GM18505 (cell line): ENCODE results near the gene ACSL5.

Experiments used
- ATAC-seq: cut with Tn5 transposase; IDR thresholded peaks from one replicate; pipeline ENCODE4 v1.9.1; 2021; ENCODE audit not compliant: unreplicated experiment
- POLR2A ChIP-seq: IDR thresholded peaks from 4 replicates; pipeline ENCODE4 v1.6.1; 2011; ENCODE audit warnings: borderline replicate concordance; ENCODE audit not compliant: insufficient read depth, insufficient read length; ENCODE audit errors: extremely low read depth

Gene ACSL5

DNA sequence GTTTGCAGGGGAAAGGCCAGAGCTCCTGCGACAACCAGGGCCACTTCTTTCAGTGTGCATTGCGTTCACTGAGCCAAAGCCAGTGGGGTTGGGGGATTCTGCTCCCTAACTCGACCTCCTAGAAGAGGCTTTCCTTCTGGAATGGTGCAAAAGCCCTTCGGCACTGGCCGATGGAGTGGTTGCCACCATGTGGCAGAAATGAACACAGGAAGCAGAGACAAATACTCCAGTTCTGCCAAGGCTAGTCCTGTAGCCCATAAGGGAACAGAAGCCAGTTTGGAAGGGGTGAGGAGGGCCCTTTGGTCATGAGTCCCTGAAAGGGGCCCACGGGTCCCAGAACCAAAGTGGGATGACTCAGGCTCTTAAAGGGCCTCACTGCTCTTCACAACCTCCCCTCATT is 29.7 kb upstream of the ACSL5 start:
- ATAC-seq: no peak
- TF ChIP-seq POLR2A: no peak

DNA sequence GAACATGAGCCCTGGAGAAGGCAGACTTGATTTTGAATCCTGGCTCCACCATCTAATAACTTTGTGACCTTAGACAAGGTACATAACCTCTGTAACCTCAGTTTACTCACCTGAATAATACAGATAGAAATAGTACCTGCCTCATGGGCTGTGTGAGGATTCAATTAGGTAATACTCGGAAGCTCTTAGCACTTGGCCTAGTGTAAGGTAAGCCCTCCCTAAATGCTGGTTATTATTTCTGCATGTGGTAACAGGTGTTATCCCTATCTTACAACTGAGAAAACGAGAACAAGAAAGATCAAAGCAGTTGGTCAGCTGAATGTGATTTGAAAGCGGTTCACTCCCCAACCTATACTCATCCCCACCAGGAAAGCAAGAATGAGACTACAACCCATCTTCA is 28.7 kb upstream of the ACSL5 start:
- no peak for TF ChIP-seq POLR2A
- ATAC-seq: no peak

DNA sequence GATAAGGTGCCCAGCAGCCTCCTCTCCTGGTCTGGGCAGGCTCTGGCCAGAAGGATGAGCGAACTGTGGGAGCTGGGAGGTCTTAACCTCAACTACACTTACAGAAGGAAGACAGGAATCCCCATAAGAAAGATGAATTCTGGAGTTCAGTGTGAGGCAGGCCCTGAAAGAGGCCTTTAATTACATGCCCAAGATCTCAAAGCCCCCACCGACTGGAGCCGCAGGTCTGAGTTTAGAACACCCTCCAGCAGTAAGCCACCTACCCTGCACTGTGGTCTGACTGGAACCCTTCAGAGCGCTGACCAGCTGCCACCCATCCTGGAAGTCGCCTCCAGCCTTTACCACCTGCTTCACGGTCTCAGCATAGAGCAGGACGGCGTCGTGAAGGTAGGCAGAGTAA is 28.2 kb upstream of the ACSL5 start:
- no peak for ATAC-seq
- TF ChIP-seq POLR2A: no peak

DNA sequence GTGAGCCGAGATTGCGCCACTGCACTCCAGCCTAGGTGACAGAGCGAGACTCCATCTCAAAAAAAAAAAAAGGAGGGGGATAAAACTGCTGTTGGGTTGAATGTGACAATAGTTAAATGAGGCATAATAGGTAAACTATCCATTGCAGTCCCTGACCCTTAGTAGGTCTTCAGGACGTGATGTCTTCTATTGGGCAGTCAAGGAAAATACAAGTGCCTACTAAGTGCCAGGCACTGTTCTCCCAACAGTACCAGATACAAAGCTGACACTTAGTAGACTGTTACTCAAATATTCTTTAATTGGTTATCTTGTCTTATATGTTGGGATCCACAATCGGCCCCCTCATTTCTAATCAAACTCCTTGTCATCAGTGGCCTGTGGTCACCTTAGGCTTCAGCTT is 27.1 kb upstream of the ACSL5 start:
- TF ChIP-seq POLR2A: no peak
- ATAC-seq: no peak

DNA sequence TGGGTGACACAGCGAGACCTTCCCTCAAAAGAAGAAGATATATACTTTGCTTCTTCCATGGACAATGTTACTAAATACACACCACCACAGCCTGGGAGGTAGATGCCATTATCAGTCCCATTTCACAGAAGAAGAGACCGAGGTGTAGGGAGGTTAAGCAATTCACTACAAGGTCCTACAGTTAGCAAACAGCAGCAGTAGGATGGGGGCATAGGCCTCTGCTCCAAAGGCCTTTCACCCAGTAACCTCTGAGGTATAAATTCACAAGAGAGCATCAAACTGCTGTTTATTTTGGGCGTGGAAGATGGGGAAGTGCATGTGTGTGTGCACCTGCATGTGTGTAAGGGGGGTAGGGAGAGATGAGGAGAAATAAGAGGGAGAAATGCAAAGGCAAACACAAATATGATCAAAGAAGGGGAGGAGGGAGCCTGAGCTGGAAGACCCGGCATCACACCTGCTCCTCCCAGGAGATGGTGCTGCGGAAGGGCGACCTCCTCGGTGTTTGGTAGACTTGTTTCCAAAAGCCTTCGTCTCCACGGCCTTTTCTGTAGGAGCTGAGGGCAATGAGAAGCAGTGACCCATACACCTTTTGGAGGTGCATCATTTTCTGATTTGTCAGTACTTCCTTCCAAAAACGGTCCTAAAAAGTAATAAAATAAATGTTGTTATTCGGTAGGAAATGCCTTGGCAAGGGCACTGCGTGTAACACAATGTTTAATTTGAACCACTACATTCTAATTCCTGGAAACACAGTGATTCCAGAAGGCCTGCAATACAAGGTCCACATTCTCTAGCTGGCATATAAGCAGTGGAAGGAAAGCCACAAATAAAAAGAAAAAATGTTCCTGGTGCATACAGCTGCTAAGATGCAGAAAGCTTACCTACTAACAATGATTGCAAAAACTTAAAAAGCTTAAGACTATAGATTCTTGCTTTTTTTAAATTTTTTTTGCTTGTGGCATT is 25.9 kb upstream of the ACSL5 start:
- ATAC-seq: no peak
- TF ChIP-seq POLR2A: no peak

DNA sequence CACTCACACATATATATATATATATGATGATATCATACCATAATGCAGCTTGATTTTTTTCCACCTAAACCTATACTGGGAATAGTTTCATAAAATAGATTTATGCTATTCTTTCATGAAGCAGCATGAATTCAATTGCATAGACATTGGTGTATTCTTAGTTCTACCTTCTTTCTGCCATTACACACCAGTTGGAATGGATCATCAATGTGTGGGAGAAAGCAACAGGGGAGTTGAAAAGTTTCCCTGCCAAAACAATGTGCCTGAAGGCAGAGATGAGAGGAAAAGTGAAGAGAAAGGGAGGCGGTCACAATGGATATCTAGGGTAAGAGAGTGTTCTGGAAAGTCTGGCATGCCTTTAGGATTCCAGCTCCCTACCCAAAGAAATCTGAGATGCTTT is 25.2 kb upstream of the ACSL5 start:
- no peak for TF ChIP-seq POLR2A
- ATAC-seq: no peak

DNA sequence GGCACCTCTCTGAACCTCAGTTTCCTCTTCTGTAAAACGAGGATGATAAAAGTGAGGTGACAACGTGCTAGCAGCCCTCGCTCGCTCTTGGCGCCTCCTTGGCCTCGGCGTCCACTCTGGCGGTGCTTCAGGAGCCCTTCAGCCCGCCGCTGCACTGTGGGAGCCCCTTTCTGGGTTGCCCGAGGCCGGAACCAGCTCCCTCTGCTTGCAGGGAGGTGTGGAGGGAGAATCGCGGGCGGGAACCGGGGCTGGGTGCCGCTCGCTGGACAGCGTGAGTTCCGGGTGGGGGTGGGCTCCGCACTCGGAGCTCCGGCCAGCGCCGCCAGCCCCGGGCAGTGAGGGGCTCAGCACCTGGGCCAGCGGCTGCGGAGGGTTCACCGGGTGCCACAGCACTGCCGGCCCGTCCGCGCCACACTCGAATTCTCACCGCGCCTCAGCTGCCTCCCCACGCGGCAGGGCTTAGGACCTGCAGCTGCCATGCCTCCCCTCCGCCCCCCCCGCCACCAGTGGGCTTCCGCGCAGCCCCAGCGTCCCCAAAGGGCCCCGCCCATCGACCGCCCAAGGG is 24.3 kb upstream of the ACSL5 start:
- no peak for TF ChIP-seq POLR2A
- ATAC-seq: no peak

DNA sequence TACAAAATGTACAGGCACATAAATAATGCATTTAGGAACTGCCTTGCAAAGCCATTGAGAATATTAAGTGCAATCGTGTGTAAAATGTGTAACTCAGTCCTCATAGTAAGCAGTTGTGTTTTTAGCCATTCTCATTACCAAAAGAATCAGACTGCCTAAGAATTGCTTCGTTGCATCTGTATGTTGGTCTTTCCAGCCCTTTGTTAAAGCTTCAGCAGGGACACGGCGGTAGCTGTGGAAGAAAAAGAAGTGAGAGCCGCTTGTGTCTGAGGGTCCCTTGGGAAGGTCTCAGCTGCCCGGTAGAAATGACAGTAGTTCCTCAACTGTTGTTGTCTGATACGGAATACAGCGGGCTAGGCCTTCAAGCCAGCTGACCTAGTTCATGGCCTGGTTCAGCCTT is 22.8 kb upstream of the ACSL5 start:
- ATAC-seq: no peak
- TF ChIP-seq POLR2A: no peak

DNA sequence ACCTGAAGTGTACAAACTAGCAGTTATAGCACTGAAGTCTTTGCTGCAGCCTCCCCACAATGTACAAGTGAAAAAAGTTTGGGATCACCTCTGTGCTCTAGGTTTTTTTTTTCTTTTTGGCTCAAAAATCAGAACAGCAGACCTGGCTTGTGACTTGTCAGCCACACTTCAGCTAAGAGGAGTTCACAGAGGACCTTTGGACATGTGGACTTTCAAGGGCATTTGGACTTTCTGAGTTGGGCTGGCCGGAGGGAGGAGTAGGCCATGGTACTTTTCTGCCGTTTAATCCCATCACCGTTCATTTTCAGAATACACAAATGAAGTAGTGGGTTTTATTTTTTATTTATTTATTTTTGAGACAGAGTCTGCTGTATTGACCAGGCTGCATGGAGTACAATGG is 21.9 kb upstream of the ACSL5 start:
- ATAC-seq: no peak
- no peak for TF ChIP-seq POLR2A

DNA sequence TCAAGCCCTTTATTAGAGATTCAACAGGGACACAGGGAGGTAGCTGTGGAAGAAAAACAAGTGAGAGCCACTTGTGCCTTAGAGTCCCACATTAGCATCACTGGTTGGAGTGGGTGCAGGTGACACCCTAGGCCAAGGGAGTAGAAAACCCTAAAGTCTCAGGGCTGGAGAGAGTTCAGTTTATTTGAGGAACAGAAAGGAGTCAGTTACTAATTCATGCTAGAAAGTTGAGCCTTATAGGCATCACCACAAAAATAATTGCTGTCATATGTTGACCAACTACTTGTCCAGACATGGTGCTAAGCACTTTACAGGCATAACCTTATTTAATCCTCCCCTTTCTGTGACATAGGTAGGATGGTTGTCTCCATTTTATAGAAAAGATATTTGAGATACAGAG is 20.9 kb upstream of the ACSL5 start:
- no peak for TF ChIP-seq POLR2A
- ATAC-seq: no peak

DNA sequence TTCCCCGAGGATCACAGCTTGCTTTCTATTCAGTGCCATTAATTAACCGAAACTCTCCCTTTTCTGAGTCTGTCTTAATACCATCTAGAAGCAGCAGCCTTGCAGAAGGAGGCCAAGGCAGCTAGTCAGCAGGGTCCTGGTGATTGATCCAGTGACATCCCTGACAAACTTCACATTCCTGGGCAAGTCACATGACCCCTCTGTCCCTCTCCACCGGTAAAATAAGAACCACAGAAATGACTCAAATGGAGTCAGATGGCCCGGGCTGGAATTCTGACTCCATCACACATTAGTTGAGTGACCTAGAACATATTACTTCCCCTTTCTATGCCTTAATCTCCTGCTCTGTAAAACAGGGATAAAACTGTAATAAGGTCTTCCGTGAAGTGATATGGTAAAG is 17.2 kb upstream of the ACSL5 start:
- no peak for TF ChIP-seq POLR2A

DNA sequence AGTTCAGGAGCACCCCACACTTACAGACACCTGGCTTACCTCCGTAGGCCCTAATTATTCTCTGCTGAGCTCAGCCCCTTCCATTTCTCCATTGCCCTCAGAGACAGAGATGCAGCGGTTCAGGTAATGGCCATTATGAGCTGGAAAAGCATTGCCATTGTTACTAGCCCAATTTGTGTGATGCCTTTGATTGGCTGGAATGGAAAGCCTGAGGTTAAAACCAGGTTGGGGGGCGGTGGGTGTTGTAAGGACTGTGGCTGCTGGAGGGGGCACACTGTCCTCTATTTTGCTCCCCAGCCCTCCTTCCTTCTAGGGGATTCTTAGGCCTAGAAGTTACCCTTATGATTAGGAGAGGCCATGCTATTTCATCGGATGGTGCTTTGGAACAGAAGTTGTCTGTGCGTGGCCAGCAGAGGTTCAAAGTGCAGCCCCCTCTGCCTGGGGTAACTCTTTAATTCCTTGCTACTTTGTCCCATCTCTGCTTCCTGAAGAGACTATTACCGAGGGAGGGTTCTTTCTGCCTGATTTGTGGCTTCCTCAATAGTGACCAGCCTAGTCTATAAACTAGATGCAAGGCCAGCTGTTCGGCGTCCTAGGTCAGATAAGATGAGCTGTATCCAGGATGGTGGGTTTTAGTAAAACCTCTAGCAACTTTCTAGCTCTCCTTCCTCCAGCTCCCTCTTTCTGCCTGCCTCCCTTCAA is 14.2 kb upstream of the ACSL5 start:
- ATAC-seq: no peak
- no peak for TF ChIP-seq POLR2A

More for the DNA sequence above, 17.2 kb upstream of the ACSL5 start:
- no peak for ATAC-seq

DNA sequence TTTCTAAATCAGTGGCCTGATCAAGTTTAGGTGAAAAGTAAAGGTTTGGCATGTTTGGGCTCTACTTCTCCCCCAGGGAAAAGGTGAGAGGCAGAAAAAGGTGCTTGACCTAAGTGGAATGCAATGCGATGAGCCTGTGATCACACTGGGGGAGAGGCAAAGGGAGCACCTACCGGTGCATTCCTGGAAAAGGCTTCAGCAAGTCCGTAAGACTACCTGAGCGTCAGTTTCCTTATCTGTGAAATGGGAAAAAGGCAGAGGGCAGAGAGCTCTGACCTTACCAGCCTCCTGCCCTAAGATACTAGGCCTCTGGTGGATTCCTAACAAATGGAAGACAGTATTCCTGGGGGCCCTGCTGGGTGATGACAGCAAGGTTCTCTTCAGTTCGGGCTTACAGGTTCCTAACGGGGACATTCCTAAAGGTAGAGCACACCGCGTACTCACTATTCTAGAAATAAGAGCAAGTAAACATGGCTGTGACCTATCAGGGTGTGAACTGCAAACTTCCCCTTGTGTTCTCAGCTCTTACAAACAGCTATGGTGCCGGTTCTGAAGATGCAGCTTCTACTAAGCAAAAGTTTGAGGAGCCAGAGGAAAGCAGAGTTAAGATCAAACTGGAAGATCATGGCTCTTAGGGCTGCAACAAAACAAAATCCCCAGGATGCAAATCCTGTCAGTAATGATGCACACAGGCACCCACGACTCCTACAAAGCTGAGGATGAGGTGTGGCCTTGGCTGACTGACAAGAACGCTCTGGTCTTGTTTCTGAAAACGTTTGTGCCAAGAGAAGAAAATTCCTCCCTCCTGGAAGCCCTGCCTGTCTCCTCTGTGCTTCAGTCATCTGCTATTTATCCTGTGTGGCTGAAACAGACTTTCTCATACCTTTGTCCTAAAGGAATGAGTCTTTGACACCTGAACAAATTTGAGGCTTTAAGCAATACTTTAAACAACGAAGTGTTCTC is 13.3 kb upstream of the ACSL5 start:
- no peak for TF ChIP-seq POLR2A
- ATAC-seq: no peak
